ENCODE results near the gene USP53. TPM values are rescaled to one million over a fixed set of nuclear protein-coding genes. Genes with fewer than 3 reads are reported as not detected.
A peak's percentile ranks its signal among the peaks of the same experiment; 100 is the strongest.

USP53 gene
- total and polyA plus RNA-seq, 10 of the 15 experiments (the other 5 are each of a cell fraction or from before 2014, with no cell fraction given) = 0.23 to 4.0 (median 2.7) TPM

- TF ChIP-seq E4F1 (IDR thresholded peaks at IDR 0.05; ENCODE audit: borderline replicate concordance, partially characterized antibody) = no peak
- TF ChIP-seq HDAC6 (IDR thresholded peaks at IDR 0.05; ENCODE audit: unreplicated experiment) = no peak
- no peak for TF ChIP-seq MTA3 (IDR thresholded peaks at IDR 0.05; ENCODE audit: borderline replicate concordance, low read length)
- TF ChIP-seq, protein P1, sequence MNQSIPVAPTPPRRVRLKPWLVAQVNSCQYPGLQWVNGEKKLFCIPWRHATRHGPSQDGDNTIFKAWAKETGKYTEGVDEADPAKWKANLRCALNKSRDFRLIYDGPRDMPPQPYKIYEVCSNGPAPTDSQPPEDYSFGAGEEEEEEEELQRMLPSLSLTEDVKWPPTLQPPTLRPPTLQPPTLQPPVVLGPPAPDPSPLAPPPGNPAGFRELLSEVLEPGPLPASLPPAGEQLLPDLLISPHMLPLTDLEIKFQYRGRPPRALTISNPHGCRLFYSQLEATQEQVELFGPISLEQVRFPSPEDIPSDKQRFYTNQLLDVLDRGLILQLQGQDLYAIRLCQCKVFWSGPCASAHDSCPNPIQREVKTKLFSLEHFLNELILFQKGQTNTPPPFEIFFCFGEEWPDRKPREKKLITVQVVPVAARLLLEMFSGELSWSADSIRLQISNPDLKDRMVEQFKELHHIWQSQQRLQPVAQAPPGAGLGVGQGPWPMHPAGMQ (IDR thresholded peaks at IDR 0.05; ENCODE audit: borderline replicate concordance) = no peak
- TF ChIP-seq NFIC (IDR thresholded peaks at IDR 0.05; ENCODE audit: low read depth, low read length) = no peak; the same call in 1 of the 2 replicates
- TF ChIP-seq RUNX3 (IDR thresholded peaks at IDR 0.05; ENCODE audit: low read length) = peak; percentile 68
- TF ChIP-seq CHD2 (IDR thresholded peaks at IDR 0.05; ENCODE audit: borderline replicate concordance, low read depth, low read length) = 0 out of 2 replicates have a peak, but pooled peaks have one; percentile 49
- peak; percentile 58 for TF ChIP-seq SIX5 (IDR thresholded peaks at IDR 0.05; ENCODE audit: low read depth, low read length, severe bottlenecking)
- peak; percentile 79; the same call in 1 of the 2 replicates for TF ChIP-seq STAT3 (IDR thresholded peaks at IDR 0.05; ENCODE audit: low read depth, low read length)
- no peak for TF ChIP-seq SUZ12 (IDR thresholded peaks at IDR 0.05; ENCODE audit: unreplicated experiment)
- peak; percentile 95 for TF ChIP-seq IKZF1 (conservative IDR thresholded peaks at IDR 0.05)
- TF ChIP-seq MLLT1 (IDR thresholded peaks at IDR 0.05) = no peak
- no peak for TF ChIP-seq ZZZ3 (IDR thresholded peaks at IDR 0.05; ENCODE audit: control insufficient read depth, insufficient read length, low read depth)
- peak; percentile 73; the same call in 2 of the 3 replicates for TF ChIP-seq POU2F2 (IDR thresholded peaks at IDR 0.05; ENCODE audit: borderline replicate concordance, low read depth, low read length)
- no peak for TF ChIP-seq YBX1 (IDR thresholded peaks at IDR 0.05)
- TF ChIP-seq MXI1 (IDR thresholded peaks at IDR 0.05; ENCODE audit: low read depth, low read length) = peak; percentile 66; the same call in 1 of the 2 replicates
- TF ChIP-seq MEF2B (IDR thresholded peaks at IDR 0.05; ENCODE audit: partially characterized antibody, poor library complexity, severe bottlenecking) = no peak
- peak; percentile 96 for TF ChIP-seq ZBTB40 (IDR thresholded peaks at IDR 0.05; ENCODE audit: borderline replicate concordance)
- TF ChIP-seq CREB1 (IDR thresholded peaks at IDR 0.05; ENCODE audit: low read depth) = peak; percentile 59; the same call in 1 of the 2 replicates
These were observed 87.8 kb downstream of the USP53 start (continued) for GRCh38 chr4:119300101-119300978.

All from GM12878 (cell line).